Gastrocnemius medialis (tissue), 4 donors: Measurements from ENCODE around the gene DNAH17. TPM values are rescaled to one million over a fixed set of nuclear protein-coding genes. Genes with fewer than 3 reads are reported as not detected.

ENCODE experiments used
- ATAC-seq, 2 donors: fragments of 150-250 bp; one replicate each; pipeline ENCODE4 v1.9.1; 2016
- DNase-seq, 2 donors: peaks; one replicate each; pipeline ENCODE4 v3.0.0-alpha.2; 2019
- H3K27ac ChIP-seq, 4 donors: fragments of 200-600 bp; sonication (generic); 1 replicate in 1 of 4; 2 replicates in 3 of 4; pipeline ENCODE4 v1.5.1; 2016 to 2018; ENCODE audit warnings: mild to moderate bottlenecking in 2 of 4, moderate library complexity in 1 of 4
- H3K27me3 ChIP-seq, 3 donors: fragments of 200-600 bp; sonication (generic) in 2 of 3; 1 replicate in 1 of 3; 2 replicates in 2 of 3; pipeline versions ENCODE4 v1.5.1 to v1.6.0; 2016 to 2019; ENCODE audit warnings: mild to moderate bottlenecking in 1 of 3, moderate library complexity in 1 of 3
- H3K36me3 ChIP-seq, 2 donors: fragments of 200-600 bp; sonication (generic) in 1 of 2; one replicate each; pipeline ENCODE4 v1.5.1; 2017 to 2018
- H3K4me1 ChIP-seq, 2 donors: fragments of 200-600 bp; sonication (generic) in 1 of 2; one replicate each; pipeline ENCODE4 v1.5.1; 2016 to 2017; ENCODE audit warnings: mild to moderate bottlenecking in 2 of 2
- H3K4me3 ChIP-seq, 4 donors: fragments of 200-600 bp; sonication (generic) in 3 of 4; 1 replicate in 1 of 4; 2 replicates in 3 of 4; pipeline ENCODE4 v1.5.1; 2016 to 2019; ENCODE audit warnings: mild to moderate bottlenecking in 2 of 4
- H3K9me3 ChIP-seq, 3 donors: fragments of 200-600 bp; sonication (generic) in 2 of 3; 1 replicate in 1 of 3; 2 replicates in 2 of 3; pipeline ENCODE4 v1.5.1; 2016 to 2019
- POLR2A ChIP-seq, 2 donors: fragments of 450-650 bp; IDR thresholded peaks; one replicate each; pipeline ENCODE4 v1.6.1; 2017; ENCODE audit warnings: antibody characterized with exemption in 2 of 2, mild to moderate bottlenecking in 2 of 2, moderate library complexity in 2 of 2
- in situ Hi-C, 4 donors: fragments of 200-750 bp; cut with MboI; loops; one replicate each; pipeline versions ENCODE4 v1.15.0 to v1.8.0; 2017; ENCODE audit warnings: low sequenced_read_pairs in 4 of 4
- intact Hi-C: fragments of 100-400 bp; cut with DNase I; formaldehyde crosslinking; loops from one replicate; pipeline ENCODE4 v1.15.1; 2023; ENCODE audit warnings: low total_unique reads
- total RNA-seq, 4 donors: library from RNA; depleted of rRNA; stranded (reverse); fragments of >200 nt; gene quantifications; one replicate each; pipeline versions ENCODE4 v1.1.0 to v1.2.3, GENCODE V29; 2016
- TF ChIP-seq, protein P1 (sequence below), 5 experiments: fragments of 450-650 bp in 3 of 5; fragments of 200-600 bp in 2 of 5; sonication (generic) in 2 of 5; IDR thresholded peaks in 4 of 5; conservative IDR thresholded peaks in 1 of 5; 1 replicate in 4 of 5; 2 replicates in 1 of 5; pipeline ENCODE4 v1.5.1; 2016 to 2019; ENCODE audit warnings: antibody characterized with exemption in 5 of 5, mild to moderate bottlenecking in 3 of 5, moderate library complexity in 3 of 5

The DNAH17 gene
- total RNA-seq, 4 donors from 2014 or later, result 0.56 TPM; not detected in 3

DNA sequence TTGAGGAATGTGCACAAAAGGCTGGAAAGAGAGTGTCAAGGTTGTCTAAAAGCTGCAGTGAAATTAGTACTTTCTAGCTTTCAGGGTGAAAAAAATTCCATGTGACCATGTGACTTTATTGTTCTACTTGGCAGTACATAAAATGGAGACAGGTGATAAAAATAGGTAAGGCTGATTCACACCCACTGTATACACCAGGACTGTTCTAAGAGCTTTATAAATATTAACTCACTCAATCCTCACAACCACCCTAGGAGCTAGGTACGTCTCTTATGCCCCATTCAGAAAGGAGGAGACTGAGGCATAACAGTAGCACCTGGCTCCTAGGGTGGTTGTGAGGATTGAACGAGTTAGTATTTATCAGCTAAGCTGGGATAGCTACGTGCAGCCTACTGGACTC is 28.2 kb upstream of the DNAH17 start:
- no peak for ATAC-seq
- intact Hi-C loops, result no loop called here
- Histone ChIP-seq H3K4me3 (no peak overlapping the region), H3K27me3 (peaks cover 0 to 3% (median 0%) of the 10 kb centered on the region in 3 donors), H3K27ac (no peak overlapping the region), H3K4me1 (no peaks in the 10 kb centered on the region), H3K36me3 (no peaks in the 10 kb centered on the region), H3K9me3 (no peaks in the 10 kb centered on the region)
- DNase-seq, result no peak
- TF ChIP-seq, protein P1, sequence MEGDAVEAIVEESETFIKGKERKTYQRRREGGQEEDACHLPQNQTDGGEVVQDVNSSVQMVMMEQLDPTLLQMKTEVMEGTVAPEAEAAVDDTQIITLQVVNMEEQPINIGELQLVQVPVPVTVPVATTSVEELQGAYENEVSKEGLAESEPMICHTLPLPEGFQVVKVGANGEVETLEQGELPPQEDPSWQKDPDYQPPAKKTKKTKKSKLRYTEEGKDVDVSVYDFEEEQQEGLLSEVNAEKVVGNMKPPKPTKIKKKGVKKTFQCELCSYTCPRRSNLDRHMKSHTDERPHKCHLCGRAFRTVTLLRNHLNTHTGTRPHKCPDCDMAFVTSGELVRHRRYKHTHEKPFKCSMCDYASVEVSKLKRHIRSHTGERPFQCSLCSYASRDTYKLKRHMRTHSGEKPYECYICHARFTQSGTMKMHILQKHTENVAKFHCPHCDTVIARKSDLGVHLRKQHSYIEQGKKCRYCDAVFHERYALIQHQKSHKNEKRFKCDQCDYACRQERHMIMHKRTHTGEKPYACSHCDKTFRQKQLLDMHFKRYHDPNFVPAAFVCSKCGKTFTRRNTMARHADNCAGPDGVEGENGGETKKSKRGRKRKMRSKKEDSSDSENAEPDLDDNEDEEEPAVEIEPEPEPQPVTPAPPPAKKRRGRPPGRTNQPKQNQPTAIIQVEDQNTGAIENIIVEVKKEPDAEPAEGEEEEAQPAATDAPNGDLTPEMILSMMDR (IDR thresholded peaks at IDR 0.05 in 4 of 5, conservative IDR thresholded peaks at IDR 0.05 in 1 of 5), result no peak
- no peak for TF ChIP-seq POLR2A (IDR thresholded peaks at IDR 0.05)
- in situ Hi-C loops, result no loop called here

DNA sequence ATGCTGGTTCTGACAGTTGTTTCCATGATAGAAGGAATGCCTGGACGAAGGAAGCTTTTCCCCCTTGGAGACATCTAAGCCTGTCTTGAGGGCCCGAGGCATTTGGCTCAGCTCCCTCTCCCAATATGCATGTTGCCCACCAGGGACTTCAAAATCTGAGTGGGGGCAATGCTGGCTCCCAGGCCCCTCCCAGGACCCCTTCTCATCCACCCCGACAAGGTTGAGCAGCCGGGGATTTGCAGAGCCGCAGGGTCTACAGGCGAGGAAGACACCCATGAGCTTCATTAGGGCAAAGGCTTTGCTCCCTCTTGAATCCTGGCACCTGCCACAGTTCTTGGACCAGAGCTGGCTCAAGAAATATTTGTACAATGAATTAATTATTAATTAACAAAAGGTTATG is 25.1 kb upstream of the DNAH17 start:
- no peak for ATAC-seq
- no peaks in the 10 kb centered on the region for H3K36me3 ChIP-seq
- H3K9me3 ChIP-seq, result no peaks in the 10 kb centered on the region
- no peak for DNase-seq
- in situ Hi-C loops, result no loop called here
- TF ChIP-seq, protein P1 (IDR thresholded peaks at IDR 0.05 in 4 of 5, conservative IDR thresholded peaks at IDR 0.05 in 1 of 5), result no peak
- no peak for TF ChIP-seq POLR2A (IDR thresholded peaks at IDR 0.05)
- intact Hi-C loops, result no loop called here
- no peaks in the 10 kb centered on the region for H3K27me3 ChIP-seq
- no peaks in the 10 kb centered on the region for H3K4me1 ChIP-seq
- H3K4me3 ChIP-seq, result no peak overlapping the region
- no peak overlapping the region for H3K27ac ChIP-seq

DNA sequence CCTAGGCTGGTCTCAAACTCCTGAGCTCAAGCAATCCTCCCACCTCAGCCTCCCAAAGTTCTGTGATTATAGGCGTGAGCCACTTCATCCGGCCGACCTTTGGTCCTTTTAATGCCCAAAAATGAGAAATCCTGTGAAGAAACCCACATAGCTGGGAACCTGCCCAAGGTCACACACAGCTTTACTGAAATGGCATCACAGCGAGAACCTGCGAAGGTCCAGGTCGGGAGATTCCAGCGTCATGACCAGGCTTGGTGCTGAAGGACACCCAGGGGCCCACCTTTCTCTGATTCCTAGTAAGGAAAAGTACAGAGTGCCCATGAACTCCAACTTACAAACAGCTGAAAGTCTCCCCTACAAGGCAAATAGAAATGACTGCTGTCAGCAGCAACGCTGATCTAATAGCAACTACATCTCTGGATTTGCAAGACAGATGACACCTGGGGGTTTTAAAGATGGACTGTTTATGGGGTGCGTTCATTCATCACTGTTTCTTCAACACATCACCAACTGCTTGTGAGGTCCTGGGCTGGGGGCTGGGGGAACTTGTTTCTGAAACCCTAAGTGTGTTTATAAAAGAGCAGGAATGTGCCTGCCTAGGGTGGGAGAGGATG is 24.5 kb upstream of the DNAH17 start:
- no peaks in the 10 kb centered on the region for H3K9me3 ChIP-seq
- H3K4me1 ChIP-seq, result no peaks in the 10 kb centered on the region
- intact Hi-C loops (no loop called here), in situ Hi-C loops (no loop called here)
- no peak overlapping the region for H3K4me3 ChIP-seq
- ATAC-seq, result no peak
- no peaks in the 10 kb centered on the region for H3K27me3 ChIP-seq
- H3K27ac ChIP-seq, result no peak overlapping the region
- no peak for TF ChIP-seq POLR2A (IDR thresholded peaks at IDR 0.05)
- TF ChIP-seq, protein P1 (IDR thresholded peaks at IDR 0.05 in 4 of 5, conservative IDR thresholded peaks at IDR 0.05 in 1 of 5), result no peak
- H3K36me3 ChIP-seq, result no peaks in the 10 kb centered on the region
- DNase-seq, result no peak

DNA sequence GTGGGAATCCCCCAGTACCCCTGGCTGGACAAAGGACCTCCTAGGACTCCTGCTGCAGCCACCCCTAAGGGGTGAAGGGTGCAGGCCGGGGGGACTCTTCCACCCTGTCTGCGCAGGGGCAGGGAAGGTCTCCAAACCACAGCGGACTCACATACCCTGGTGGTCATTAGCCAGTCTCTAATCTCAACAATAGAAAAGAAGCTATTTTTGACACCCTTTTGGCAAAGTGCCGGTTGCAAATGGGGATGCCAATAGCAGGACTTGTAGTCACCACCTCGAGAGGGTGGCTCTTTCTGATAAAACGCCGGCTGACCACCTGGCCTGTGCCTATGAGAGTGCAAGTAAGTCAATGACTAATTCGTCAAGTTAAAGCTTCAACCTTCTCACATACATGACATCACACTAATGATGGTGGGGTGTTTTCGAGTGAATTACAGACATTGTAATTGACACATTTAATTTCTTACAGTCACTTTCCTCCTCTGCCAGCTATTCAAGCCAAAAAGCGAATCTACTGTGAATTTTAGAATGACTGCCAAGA is 23.1 kb upstream of the DNAH17 start:
- no peaks in the 10 kb centered on the region for H3K4me1 ChIP-seq
- H3K4me3 ChIP-seq, result no peak overlapping the region
- no peaks in the 10 kb centered on the region for H3K9me3 ChIP-seq
- H3K27me3 ChIP-seq, result no peaks in the 10 kb centered on the region
- H3K36me3 ChIP-seq, result no peaks in the 10 kb centered on the region
- H3K27ac ChIP-seq, result no peak overlapping the region
- TF ChIP-seq POLR2A (IDR thresholded peaks at IDR 0.05), result no peak
- TF ChIP-seq, protein P1 (IDR thresholded peaks at IDR 0.05 in 4 of 5, conservative IDR thresholded peaks at IDR 0.05 in 1 of 5), result no peak
- peak in 1 of 2 donors; percentile 24 for ATAC-seq
- in situ Hi-C loops, result no loop called here
- intact Hi-C loops, result no loop called here
- DNase-seq, result no peak
